ENCODE results near the gene SERINC2.
"Not testable (repeated sequence)": the region's sequence is repeated elsewhere in the genome, so short reads cannot be mapped to it uniquely, and the experiment has no call there.

SERINC2 gene

DNA sequence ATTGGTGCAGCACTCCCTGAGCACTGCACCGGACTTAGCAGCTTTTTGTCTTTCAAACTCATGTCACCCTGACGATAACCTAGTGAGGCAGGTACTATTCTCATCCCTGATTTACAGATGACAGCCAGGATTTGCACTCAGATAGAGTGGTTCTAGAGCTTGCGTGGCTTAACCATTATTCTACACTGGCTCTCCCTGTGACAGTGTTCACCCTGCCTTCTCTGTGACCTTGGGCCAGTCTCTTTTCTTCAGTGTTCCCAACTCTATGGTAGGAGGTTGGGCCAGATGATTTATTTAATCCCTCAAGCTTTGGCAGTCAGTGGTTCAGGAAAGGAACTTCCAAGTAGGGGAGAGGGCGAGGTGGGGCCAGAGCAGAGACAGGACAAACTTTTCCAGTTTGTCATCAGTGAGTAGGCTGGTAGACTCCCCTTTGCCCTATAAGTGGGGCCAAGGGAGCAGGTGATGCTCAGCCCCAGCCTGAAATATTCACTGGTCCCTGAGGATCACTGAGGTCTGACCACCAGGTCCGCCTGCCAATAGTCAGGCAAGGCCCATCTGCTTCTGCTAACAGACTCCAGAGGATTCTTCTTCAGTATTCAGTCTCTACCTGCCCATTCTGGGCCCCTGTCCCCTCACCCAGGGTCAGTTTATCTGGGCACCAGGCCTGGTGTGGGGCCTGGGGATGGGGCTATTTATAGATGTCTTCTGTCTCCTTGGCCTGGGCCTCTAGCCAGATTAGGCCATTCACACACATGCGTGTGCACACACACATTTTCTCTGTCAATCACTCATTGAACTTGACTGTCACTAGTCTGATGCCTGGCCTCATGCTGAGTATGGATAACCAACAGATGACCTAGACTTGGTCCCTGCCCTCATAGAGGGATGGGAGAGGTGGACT is 31.4 kb upstream of the SERINC2 start:
- no peak for DNase-seq (ENCODE audit: low read depth, low spot score)
- no peak overlapping the region for H3K4me3 ChIP-seq (ENCODE audit: low read length)

DNA sequence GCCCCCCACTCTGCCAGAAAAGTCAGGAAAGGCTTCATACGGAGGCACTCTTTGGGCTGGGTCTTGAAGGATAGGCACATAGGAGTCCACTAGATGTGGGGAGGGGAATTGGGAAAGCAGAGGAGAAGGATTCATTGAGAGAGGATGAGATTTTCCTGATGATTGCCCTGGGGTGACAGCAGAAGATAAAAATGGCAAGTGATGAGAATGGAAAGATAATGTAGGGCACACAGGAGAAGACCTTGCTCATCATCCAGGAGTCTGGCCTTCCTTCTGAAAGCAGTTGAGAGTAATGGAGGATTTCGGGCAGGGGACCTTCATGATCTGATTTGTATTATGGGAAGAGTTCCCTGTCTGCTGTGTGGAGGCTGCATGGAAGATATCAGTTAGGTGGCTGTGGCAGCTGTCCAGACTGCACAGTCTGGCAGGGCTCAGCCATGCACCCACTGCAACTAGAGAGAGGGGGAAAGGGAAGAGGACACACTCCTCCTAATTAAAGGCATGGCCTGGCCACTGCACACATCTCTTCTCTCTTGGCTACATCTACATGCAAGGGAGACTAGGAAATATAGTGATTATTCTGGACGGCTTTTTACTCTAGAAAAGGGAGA is 30.5 kb upstream of the SERINC2 start:
- no peak for DNase-seq (ENCODE audit: low read depth, low spot score)
- no peak overlapping the region for H3K4me3 ChIP-seq (ENCODE audit: low read length)

DNA sequence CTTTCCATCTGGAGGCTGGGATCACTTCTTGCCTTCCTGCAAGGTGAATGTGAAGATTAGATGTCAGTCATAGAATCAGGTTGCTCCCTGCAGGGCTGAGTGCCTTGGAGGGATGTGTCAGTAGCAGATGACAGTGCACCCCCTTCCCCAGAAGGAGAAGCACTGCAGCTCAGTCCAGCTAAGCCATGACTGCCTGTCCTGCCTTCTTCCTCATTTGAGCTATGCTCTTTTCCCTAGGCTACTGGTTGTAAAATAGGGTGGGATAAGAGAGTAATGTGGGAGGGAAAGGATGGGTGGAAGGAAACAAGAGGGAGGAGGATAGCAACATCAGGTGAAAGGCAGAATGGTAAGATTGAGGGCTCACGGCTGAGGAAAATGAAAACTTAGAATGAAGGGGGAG is 29.0 kb upstream of the SERINC2 start:
- DNase-seq (ENCODE audit: low read depth, low spot score), result no peak
- H3K4me3 ChIP-seq (ENCODE audit: low read length), result no peak overlapping the region

DNA sequence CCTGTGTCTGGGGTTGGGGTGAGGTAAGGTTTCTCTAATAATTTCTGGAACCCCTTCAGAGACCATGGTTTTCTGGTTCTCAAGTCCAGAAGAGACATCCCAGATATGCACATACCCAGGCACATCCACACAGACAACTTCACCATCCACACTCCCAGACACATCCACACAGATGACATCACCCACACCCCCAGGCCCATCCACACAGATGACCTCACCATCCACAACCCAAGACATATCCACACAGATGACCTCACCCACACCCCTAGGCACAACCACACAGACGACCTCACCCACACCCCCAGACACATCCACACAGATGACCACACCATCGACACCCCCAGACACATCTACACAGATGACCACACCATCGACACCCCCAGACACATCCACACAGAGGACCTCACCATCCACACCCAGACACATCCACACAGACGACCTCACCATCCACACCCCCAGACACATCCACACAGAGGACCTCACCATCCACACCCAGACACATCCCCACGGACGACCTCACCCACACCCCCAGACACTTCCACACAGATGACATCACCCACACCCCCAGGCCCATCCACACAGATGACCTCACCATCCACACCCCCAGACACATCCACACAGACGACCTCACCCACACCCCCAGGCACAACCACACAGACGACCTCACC is 26.3 kb upstream of the SERINC2 start:
- H3K4me3 ChIP-seq (ENCODE audit: low read length); DNase-seq (ENCODE audit: low read depth, low spot score): not testable (repeated sequence)

DNA sequence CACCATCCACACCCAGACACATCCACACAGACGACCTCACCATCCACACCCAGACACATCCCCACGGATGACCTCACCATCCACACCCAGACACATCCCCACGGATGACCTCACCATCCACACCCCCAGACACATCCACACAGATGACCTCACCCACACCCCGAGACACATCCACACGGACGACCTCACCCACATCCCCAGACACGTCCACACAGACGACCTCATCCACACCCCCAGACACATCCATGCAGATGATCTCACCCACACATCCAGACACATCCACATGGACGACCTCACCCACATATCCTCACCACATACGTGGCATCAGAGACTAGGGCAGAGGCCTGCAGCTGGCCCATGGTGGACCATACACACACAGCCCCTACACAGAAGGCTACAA is 25.4 kb upstream of the SERINC2 start:
- no peak for DNase-seq (ENCODE audit: low read depth, low spot score)
- H3K4me3 ChIP-seq (ENCODE audit: low read length), result no peak overlapping the region

DNA sequence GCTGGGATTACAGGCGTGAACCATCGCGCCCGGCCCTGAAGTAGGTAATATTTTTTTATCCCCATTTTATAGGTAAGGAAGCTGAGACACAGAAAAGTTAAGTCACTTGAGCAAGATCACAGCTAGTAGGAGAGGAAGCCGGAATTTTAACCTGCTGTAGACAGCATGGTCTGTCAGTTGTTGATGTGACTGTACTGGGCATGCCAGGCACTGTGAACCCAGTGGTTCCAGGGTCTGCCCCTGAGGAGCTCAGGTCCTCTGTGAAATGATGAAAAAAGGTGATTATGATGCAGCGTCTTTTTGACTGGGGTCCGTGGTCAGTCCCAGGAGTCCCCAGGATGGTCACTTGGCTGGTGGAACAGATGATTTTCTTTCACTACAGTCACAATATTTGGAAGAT is 23.4 kb upstream of the SERINC2 start:
- H3K4me3 ChIP-seq (ENCODE audit: low read length), result no peak overlapping the region
- no peak for DNase-seq (ENCODE audit: low read depth, low spot score)

DNA sequence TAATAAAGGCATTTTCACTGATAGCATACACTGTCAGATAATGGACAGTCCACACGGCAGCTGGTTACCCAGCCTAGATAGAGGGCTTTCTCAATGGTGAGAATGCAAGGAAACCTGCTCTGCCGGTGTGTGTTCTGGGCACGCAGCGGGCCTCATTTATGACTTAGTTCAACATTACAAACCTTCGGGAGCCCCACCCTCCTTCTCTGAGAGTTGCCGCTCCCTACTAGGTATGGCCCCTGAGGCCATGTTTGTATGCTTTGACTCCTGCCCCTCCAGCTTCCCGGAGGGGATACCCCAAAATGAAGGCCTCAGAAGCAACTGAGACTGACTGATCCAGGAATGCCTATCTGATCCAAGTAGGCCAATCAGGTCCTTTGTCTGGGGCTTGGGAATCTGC is 22.9 kb upstream of the SERINC2 start:
- no peak overlapping the region for H3K4me3 ChIP-seq (ENCODE audit: low read length)
- no peak for DNase-seq (ENCODE audit: low read depth, low spot score)

DNA sequence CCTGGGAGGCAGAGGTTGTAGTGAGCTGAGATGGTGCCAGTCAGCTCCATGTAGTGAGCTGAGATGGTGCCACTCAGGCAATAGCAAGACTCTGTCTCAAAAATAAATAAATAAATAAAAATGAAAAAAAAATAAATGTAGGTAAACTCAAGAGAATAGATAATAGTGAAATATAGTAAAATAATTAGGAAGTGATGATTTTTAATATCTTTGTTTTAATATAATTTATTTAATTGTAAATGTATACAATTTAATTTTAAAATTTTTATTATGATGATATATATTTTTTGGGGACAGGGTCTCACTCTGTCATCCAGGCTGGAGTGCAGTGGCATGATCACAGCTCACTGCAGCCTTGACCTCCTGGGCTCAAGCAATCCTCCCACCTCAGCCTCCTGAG is 19.6 kb upstream of the SERINC2 start:
- DNase-seq (ENCODE audit: low read depth, low spot score), result no peak
- H3K4me3 ChIP-seq (ENCODE audit: low read length), result no peak overlapping the region

DNA sequence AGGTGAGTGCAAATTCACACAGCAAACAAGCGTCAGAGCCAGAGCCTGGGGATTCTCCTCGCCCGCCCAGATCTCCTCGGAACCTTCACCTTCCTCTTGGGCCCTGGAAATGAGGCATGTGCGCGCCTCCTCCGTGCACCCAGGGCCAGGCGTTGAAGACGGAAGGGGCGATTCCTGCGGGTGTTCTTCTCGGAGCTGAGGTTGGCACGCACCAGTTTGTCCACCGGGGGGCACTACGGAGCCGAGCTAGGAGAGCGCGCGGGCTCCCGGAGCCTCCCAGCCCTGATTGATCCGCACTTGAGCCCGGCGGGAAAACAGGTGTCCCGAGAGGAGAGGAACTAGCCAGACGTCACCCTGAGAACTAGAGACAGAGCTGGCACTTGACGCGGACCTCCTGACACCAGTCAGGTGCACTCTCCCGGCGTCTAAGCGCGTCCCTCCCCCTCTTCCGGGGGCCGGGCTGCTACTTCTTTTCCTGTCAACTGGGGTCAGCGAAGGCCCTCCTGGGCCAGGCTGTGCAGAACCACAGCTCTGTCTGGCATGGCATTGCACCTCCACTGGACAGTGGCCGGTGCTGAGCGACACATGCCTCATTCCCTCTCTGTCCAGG is 18.3 kb upstream of the SERINC2 start:
- H3K4me3 ChIP-seq (ENCODE audit: low read length), result peak overlapping the region; percentile 57
- peak; percentile 73 for DNase-seq (ENCODE audit: low read depth, low spot score)

DNA sequence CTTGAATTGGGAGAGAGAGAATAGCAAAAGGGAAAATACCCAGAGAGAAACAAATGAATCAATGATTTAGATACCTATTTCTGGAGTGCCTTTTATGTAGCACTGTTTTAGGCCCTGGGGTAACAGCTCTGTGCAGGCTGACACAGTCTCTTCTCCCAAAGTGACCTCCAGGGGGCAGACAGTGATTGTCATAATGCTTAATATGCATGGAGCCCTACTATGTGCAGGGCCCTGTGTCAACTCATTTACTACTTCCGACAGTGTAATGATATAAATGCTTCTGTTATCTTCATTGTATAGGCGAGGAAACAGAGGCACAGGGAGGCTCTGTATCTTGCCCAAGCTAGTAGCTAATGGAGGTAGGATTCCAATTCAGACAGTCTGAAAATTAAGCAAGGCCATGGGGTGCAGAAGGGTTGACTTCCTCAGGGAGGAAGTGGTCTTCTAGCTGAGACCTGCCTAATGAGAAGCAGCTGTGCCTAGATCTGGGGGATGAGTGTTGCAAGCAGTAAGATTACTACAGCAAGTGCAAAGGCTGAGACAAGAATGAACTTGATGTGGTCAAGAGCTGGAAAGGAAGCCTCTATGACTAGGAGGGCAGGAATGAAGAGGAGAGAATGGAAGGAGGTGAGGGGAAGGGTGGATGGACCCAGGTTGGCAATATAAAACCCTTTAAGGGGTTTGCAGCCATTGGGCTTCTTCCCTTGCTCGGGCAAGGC is 16.2 kb upstream of the SERINC2 start:
- peak; percentile 79 for DNase-seq (ENCODE audit: low read depth, low spot score)
- no peak overlapping the region for H3K4me3 ChIP-seq (ENCODE audit: low read length)

DNA sequence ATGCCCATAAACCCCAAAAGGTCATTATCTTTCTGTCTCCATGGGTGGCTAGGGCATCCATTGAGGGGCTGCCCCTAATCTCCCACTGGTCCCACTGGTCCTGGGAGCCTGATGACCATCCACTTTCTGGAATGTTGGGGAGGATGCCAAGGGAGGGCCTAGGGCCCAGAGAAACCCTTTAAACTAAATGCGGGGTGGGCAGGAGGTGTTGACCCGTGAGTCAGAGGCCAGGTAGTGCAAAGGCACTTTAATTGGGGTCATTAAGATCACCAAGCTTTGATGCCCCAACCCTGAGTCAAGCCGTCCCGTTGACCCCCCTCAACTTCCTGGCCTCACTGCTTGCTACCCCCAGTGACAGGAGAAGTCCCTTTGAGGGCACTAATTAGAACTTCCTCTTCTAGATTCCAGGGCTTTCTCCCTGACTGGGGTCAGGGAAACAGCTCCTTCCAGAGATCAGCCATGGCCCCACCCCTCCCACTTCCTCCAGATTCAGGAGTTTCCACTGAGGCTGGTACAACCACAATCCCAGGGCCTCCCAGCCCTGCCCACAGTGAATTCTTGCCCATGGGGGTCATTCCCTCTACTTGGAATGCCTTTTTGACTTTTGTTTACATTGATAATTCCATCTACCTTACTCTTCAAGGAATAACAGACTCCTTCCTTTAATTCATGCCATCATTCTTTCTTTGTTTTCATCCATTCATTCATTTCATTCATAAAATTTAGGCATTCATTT is 15.5 kb upstream of the SERINC2 start:
- no peak overlapping the region for H3K4me3 ChIP-seq (ENCODE audit: low read length)
- no peak for DNase-seq (ENCODE audit: low read depth, low spot score)

DNA sequence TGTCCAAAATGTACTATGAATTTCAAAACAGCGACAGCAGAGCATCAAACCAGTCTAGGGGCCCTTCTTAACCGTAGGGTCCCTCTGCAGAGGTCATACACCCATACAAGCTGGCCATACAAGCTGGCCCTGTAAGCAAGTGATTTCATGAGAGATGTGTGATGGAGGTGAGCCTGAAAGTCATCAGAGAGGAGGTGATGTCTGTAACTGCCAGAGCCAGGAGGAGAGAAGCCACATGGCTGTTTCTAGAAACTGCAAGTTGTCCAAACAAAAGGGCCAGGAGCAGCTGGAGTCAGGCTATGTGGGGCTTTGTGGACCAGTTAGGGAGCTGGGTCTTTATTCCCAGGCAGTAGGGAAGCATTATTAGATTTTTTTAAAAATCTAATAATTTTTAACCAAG is 14.8 kb upstream of the SERINC2 start:
- no peak overlapping the region for H3K4me3 ChIP-seq (ENCODE audit: low read length)
- no peak for DNase-seq (ENCODE audit: low read depth, low spot score)

DNA sequence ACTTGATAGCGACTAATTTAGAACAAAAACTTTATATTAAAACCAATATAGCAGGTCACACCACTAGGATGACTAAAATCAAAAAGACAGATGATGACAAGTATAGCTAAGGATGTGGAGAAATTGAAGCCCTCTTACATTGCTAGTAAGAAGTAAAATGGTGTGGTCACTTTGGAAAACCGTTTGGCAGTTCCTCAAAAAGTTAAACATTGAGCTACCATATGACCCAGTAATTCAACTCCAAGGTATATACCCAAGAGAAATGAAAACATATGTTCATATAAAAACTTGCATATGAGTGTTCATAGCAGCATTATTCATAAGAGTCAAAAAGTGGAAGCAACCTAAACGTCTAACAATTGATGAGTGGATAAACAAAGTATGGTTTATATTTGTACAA is 13.0 kb upstream of the SERINC2 start:
- no peak overlapping the region for H3K4me3 ChIP-seq (ENCODE audit: low read length)
- DNase-seq (ENCODE audit: low read depth, low spot score), result no peak

DNA sequence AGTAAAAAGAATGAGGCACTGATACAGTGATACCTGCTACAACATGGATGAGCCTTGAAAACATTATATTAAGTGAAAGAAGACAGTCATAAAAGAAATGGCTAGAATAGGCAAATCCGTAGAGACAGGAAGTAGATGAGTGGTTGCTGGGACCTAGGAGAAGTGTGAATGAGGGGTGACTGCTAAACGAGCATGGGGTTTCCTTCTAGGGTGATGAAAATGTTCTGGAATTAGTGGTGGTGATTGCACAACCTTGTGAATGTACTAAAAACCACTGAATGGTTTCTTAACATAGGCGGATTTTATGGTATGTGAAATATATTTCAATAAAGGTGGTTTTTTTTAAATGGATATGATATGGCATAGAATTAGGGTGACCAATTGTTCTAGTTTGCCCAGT is 12.6 kb upstream of the SERINC2 start:
- no peak for DNase-seq (ENCODE audit: low read depth, low spot score)
- no peak overlapping the region for H3K4me3 ChIP-seq (ENCODE audit: low read length)

DNA sequence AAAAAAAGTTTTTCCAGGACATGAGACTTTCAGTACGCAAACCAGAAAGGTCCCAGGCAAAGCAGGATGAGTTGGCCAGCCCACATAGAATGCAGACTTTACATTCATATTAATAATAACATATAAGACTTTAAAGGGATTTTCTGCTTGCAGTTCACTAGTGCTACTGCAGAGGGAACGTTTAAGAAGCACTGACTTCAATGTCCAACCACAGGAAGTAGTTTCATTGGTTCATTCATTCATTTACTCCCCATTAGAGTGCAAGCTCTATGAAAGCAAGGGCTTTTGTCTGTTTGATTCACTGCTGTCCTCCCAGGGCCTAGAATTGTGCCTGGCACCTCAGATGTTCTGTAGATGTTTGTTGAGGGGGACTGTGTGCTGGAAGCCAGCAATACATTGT is 11.8 kb upstream of the SERINC2 start:
- DNase-seq (ENCODE audit: low read depth, low spot score), result no peak
- H3K4me3 ChIP-seq (ENCODE audit: low read length), result no peak overlapping the region

DNA sequence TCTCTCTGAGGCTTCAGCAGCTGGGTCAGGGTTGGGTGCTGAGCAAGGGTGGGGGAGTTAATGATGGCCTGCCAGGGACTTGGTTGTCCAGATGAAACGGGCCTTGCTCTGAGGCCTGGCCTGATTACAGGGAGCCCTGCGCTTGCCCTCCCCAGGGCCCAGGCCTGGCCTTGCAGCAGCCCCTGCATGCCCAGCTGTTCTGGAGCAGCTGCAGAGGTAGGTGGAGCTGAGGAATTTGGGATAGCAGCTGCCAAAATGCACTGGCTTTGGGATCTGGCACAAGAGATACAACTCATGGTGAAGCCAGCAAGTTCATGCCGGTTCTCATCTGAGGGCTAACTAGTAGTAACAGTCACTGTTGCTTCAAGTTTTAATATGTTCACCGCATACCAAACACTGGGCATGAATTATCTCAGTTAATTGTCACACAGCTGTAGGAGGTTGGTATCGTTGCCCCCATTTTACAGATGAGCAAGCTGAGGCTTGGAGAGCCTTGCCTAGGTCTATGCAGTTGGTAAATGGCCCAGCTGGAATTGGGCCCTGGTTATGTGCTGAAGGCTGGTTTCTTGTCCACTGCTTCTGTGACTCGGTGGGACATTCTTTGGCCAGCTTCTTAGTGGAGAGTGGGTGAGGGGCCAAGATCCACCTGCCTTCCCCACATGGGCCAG is 7.3 kb upstream of the SERINC2 start:
- H3K4me3 ChIP-seq (ENCODE audit: low read length), result no peak overlapping the region
- DNase-seq (ENCODE audit: low read depth, low spot score), result no peak

DNA sequence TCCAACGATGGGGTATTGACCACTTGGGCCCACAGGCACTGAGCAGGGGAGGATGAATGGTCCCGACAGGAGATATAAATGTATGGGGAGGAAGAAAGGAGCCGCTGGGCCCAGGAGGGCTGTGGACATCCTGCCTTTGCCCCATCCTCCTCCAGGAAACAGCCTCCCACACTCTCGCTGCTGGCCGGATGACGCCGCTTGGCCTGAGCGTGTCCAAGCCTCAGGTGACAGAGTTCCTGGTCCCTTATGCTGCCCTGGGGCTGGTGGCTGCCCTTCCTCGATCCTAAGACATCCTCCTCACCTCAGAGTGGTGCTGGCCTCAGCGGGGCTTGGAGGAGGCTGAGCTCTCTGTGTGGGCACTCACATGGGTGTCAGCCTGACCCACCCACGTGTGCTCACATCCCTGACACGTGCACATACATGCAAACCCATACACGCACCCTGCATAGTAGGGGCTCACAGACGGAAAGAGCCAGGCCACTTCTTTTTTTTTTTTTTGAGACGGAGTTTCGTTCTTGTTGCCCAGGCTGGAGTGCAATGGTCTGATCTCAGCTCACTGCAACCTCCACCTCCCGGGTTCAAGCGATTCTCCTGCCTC is 5.9 kb upstream of the SERINC2 start:
- no peak for DNase-seq (ENCODE audit: low read depth, low spot score)
- H3K4me3 ChIP-seq (ENCODE audit: low read length), result no peak overlapping the region

DNA sequence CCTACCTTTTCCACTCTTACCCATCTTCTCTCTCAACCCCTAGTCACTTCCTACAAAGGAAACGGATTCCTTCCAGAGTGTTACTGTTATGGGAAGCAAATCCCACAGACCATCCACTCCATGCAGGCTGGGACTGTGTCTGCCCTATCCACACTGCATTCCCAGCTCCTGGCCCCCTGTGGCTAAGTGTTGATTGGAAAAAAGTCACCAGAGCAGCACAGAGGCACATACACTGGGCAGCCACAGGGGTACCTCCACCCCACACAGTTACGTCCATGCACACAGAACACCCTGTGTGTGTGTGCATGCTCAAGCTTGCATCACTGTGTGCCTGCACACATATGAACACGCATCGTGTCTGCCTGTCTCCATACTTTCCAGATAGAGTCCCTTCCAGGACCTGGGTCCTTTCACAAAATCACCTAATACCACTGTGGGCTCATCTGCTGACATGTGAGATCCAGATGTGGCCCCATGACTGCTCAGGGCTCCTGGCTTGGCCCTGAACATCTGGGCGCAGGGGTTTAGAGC is 4.2 kb upstream of the SERINC2 start:
- H3K4me3 ChIP-seq (ENCODE audit: low read length), result no peak overlapping the region

More for the DNA sequence above, 4.2 kb upstream of the SERINC2 start:
- DNase-seq (ENCODE audit: low read depth, low spot score), result no peak
